SK-MEL-5 (cell line): Measurements from ENCODE around the gene HERC3. TPM values are rescaled to one million over a fixed set of nuclear protein-coding genes. Genes with fewer than 3 reads are reported as not detected.

Experiments used
- DNase-seq: peaks from one replicate; pipeline ENCODE4 v3.0.0-alpha.2; 2016; ENCODE audit warnings: low read depth, low spot score
- in situ Hi-C: cut with HindIII; loops from 2 replicates; pipeline ENCODE4 v1.10.0; 2016; ENCODE audit warnings: low sequenced_read_pairs, high pct_unique_total_duplicates, low pct_unique_long_range_greater_than_20kb
- small RNA-seq, 2 experiments: library from RNA; depleted of rRNA; stranded (forward); fragments of <200 nt; gene quantifications; one replicate each; pipeline ENCODE3, GENCODE V24; 2014
- total RNA-seq: library from RNA; depleted of rRNA; stranded (reverse); fragments of >200 nt; shearing (Covaris generic); gene quantifications from 2 replicates; pipeline ENCODE4 v1.2.3, GENCODE V29; 2014; rRNA removed

The HERC3 gene
- total RNA-seq, 1 experiment from 2014 or later, result 3.0 TPM

DNA sequence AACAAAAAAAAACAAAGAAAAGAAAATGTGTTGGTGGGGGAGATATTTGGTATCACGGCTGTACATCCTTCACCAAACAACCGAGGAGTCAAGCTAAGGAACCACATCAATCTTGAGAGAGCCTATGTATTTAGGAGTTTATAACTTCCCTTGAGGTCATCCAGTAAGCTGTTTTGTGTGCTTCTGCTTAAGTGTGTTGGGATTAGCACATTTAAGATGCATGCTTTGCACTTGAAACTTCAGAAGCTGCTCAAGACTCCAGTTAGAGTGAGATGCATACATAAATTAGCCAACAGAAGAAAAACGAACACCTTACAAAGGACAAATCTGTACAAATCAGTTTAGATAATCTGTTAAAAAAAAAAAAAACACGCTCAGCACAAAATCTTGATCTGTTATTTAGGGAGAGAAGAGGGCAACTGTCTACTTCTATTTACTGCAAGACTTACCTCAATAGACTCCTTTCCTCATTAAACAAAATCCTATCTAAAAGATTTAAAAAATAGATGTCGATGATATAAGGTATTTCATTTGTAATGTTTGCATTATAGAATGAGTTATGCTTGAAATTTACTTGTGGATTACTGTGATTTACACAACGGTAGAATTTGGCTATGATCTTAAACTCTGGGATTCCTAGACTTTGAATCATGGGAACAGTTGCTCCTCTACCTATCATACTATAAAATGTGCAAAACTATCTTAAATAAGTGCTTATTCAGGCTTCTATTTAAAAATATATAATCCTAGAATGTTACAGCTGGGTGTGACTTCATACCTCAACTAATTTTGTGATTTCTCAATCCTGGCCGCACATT is 159.2 kb downstream of the HERC3 start:
- no peak for DNase-seq
- in situ Hi-C loops, result no loop called here

DNA sequence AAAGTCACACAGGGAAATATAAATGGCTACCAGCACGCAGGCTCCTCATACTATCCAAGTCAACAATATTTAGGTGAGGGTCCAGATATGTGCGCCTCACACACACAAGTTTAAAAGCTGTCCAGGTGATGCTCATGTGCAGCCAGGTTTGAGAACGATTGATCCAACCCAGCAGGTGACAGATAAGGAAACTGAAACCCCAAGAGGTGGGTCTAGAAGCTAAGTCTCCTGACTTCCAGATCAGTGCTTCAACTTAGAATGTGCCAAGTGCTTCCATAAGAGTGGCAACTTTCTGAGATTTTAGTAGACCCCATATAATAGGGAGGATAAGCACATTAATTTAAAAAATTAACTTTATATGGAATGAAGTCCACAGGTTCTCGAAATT is 159.8 kb downstream of the HERC3 start:
- in situ Hi-C loops, result no loop called here
- no peak for DNase-seq

DNA sequence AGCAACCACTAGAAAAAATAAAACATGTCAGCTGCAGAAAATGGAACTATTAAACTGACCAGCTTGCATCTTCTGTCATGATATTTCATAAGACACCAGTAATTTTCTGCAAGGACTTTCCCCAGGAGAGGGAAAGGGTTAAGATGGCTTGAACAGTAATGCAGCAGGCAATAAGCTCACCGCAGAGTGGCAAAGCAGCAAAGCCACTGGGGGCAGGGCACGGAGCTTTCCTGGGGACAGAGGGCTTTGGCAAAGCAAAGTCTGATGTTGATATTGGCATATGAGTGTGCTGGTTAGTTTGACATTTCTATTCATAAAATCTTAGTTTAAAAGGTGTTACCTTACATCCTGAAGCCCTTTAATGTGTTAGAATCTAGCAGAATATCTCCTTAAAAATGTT is 160.5 kb downstream of the HERC3 start:
- no peak for DNase-seq
- in situ Hi-C loops, result no loop called here

DNA sequence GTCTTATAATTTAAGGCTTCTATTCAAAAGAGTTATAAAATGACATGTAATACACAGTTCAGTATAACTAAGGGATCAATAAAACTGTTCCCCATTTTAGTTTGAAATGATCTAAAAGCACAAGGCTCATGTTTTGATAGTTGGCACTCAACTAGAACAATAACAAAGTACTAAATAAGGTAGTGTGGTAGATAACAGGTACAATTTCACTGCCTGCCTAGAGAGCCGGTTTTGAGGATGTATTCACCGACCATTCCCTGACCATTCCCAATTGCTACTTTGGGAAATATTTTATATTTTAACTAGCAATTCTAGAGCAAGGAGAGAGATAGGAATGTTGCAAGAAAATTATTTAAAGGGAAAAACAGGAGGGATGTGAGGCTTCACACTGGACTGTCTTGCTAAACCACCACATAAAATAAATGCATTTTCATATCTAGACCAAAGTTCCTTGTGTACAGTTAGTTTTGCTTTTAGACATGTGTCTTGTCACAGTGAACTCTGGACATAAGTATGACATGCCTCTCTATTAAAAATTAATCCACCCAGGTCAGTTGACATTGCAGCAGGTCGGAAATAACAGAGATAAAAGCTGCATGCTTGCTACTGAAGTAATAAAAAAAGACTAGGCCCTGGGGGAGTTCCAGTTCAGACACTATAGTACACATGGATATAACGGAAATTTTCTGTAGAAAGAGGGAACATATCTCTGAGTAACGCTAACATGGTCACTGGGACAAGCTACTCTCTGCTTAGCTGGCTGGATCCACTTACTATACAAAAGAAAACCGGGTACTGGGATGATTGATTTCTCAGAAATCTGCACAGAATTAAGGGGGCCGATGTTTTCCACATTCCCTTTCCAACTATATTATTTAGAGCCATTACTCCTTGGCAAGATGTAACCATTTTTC is 161.6 kb downstream of the HERC3 start:
- no peak for DNase-seq
- in situ Hi-C loops, result no loop called here

DNA sequence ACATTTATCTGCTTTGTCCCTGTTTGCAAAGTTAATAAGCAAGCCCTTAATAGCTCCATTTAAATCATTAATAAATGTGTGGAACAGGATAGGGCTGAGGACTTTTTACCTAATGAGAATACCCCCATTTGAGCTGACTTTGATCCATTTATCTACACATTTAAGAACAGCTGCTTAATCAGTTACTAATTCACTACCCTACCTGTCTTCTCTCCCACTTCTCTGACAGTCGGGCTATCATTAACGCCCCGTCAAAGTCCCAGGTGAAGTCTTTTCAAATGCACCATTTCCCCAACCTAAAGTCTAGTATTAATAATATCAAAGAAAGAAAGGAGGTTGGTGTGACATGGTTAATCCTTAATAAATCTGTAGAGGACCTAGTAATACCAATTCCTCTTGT is 162.5 kb downstream of the HERC3 start:
- in situ Hi-C loops, result no loop called here
- DNase-seq, result no peak

DNA sequence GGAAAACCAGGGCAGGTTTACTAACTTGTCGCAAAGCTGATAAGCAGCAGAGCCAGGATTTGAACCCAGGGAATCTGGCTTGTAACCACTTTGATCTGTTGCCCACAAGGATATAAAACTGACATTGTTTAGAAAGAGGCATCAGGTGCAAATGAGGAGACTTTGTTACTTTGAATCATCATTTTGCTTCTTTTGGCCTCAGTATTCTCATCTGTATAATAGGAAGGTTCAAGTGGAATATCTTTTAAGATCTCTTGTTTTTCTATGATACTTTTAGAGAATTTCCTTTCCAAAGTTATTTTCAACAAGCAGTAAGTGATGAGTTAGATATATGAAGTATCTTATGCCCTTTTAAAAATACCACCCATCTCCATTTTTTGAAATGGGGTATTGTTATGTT is 163.2 kb downstream of the HERC3 start:
- no peak for DNase-seq
- in situ Hi-C loops, result no loop called here

DNA sequence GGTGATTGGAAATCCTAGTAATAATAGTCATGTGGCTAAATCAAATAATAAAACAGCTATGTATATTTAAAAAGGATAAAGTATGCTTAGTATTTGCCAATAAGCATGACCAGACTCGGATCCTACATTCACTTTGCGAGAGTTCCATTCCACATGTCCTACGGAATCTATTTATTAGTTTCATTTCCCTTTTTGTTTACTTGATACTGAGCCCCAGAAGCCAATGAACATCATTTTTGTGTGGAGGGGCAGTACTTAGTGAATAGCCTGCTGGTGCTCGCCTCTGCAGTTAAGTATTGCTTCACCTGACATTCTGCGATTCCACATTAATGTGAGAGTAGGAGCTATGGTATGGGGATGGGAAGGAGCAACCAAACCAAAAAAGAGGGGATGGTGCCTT is 163.9 kb downstream of the HERC3 start:
- DNase-seq, result no peak
- in situ Hi-C loops, result no loop called here

DNA sequence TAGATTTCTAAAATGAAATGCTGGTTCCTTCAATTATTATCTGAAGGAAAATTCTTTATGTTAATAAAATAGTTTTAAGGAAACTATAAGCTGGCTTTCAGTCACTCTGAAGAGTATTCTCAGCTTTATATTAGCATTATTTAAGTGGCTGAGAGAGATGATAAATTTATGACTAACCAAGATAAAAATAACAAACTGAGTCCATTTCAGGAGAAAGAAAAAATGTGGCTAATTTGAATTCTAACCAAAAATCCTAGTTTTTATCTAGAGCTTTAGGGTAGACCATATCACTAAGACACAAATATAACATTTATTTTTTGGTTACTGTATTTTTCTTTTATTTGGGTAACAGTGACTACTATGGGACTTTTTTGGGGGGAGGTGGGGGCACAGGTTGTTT is 164.8 kb downstream of the HERC3 start:
- no peak for DNase-seq
- in situ Hi-C loops, result no loop called here

DNA sequence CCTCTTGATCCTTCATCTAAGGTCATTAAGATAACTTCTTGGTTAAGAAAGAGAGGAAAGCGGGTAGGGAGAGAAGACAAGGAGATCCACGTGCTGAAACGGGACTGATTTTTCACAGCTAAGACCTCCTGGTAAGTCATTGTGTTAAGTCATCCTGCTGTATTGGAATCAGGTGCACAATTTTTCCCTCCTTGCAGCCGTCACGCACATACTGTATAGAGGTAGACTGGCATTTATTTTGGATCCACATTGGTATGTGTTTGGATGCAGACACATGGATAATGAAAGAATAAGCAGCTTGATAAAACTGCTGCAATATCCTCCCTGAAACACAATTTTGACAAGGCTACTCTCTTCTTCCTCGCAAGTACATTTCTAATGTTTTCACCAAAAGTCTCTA is 165.5 kb downstream of the HERC3 start:
- in situ Hi-C loops, result no loop called here
- no peak for DNase-seq

Small RNA genes lying within 50 kb of the gene (small RNA-seq; reads per million reads assigned to genes)
- gene RF02115 (0 reads per million in 2 experiments), gene RNU6-33P (0.04 to 0.29 reads per million in 2 experiments)

Other genes starting within 250 kb of the HERC3 start
- gene HERC6, start 213.6 kb upstream of the HERC3 start, total RNA-seq, result 2.0 and 2.8 TPM in 2 replicates
- gene HERC5, start 135.4 kb upstream of the HERC3 start, total RNA-seq, result 5.3 and 6.1 TPM in 2 replicates
- 142 and 153 TPM in 2 replicates for gene PYURF, start 68.7 kb upstream of the HERC3 start, total RNA-seq
- 10.8 and 14.0 TPM in 2 replicates for gene NAP1L5, start 105.3 kb downstream of the HERC3 start, total RNA-seq